OCI-LY1 (cell line): Measurements from ENCODE around the gene ST6GAL1.
"Not testable (repeated sequence)": the region's sequence is repeated elsewhere in the genome, so short reads cannot be mapped to it uniquely, and the experiment has no call there.

Experiments used
- CTCF ChIP-seq: fragments of 200-600 bp; sonication (generic), shearing (Covaris generic); IDR thresholded peaks from 2 replicates; pipeline ENCODE4 v1.5.1; 2017; ENCODE audit warnings: mild to moderate bottlenecking, antibody characterized with exemption, low read length, moderate library complexity, mixed read lengths
- EZH2 ChIP-seq: fragments of 200-600 bp; sonication (generic), shearing (Covaris generic); IDR thresholded peaks from 2 replicates; pipeline ENCODE4 v1.8.0; 2017; ENCODE audit warnings: borderline replicate concordance, mixed run types, mild to moderate bottlenecking, antibody characterized with exemption, low read length, moderate library complexity, mixed read lengths

DNA sequence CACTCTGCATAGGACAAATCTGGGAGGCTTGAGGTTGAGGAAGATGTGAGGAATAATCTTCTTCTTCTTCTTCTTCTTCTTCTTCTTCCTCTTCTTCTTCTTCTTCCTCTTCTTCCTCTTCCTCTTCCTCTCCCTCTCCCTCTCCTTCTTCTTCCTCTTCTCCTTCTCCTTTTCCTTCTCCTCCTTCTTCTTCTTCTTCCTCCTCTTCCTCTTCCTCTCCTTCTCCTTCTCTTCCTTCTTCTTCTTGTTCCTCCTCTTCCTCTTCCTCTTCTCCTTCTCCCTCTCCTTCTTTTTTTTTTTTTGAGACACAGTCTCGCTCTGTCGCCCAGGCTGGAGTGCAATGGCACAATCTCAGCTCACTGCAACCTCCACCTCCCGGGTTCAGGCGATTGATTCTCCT, 40.6 kb upstream of the ST6GAL1 start:
- TF ChIP-seq EZH2, CTCF: not testable (repeated sequence)
